ENCODE measurements around the gene KCNK4. TPM values are rescaled to one million over a fixed set of nuclear protein-coding genes. Genes with fewer than 3 reads are reported as not detected.

KCNK4 gene
- polyA plus RNA-seq, 1 donor from 2014 or later = 1.0 TPM

GRCh38 chr11:64284048-64284961, 6.8 kb upstream of the KCNK4 start, which contains the start of gene BAD:
BAD (minus strand) TSS chr11:64284665; CDS start chr11:64284368, 297 bp downstream.
- no peaks in the 10 kb centered on the region for H3K9me3 ChIP-seq (ENCODE audit: low read length)
- peak within 1 kb of the TSS; percentile 65 for H2AFZ ChIP-seq (ENCODE audit: low read depth, low read length)
- no peaks in the 10 kb centered on the region for H4K20me1 ChIP-seq (ENCODE audit: insufficient read depth)
- peaks cover 2% of the 10 kb centered on the region for H3K27me3 ChIP-seq (ENCODE audit: insufficient read depth, low read depth, low read length)
- H3K79me2 ChIP-seq (replicated peaks; ENCODE audit: insufficient read depth, low read length) = peaks cover 11% of the 10 kb centered on the region
- peak within 1 kb of the TSS; percentile 97 for H3K4me2 ChIP-seq (ENCODE audit: low read length)
- peak within 1 kb of the TSS; percentile 90 for H3K4me3 ChIP-seq (ENCODE audit: low read length)
- H3K9me2 ChIP-seq (ENCODE audit: insufficient read depth, low read length) = no peaks in the 10 kb centered on the region
- peak within 1 kb of the TSS; percentile 92 for H3K27ac ChIP-seq (ENCODE audit: low read length)
- H3K36me3 ChIP-seq (ENCODE audit: insufficient read depth, low read length) = no peaks in the 10 kb centered on the region
- no peaks in the 10 kb centered on the region for H3F3A ChIP-seq (ENCODE audit: insufficient read depth, low read length, poor library complexity, severe bottlenecking)
- TF ChIP-seq, protein P1, sequence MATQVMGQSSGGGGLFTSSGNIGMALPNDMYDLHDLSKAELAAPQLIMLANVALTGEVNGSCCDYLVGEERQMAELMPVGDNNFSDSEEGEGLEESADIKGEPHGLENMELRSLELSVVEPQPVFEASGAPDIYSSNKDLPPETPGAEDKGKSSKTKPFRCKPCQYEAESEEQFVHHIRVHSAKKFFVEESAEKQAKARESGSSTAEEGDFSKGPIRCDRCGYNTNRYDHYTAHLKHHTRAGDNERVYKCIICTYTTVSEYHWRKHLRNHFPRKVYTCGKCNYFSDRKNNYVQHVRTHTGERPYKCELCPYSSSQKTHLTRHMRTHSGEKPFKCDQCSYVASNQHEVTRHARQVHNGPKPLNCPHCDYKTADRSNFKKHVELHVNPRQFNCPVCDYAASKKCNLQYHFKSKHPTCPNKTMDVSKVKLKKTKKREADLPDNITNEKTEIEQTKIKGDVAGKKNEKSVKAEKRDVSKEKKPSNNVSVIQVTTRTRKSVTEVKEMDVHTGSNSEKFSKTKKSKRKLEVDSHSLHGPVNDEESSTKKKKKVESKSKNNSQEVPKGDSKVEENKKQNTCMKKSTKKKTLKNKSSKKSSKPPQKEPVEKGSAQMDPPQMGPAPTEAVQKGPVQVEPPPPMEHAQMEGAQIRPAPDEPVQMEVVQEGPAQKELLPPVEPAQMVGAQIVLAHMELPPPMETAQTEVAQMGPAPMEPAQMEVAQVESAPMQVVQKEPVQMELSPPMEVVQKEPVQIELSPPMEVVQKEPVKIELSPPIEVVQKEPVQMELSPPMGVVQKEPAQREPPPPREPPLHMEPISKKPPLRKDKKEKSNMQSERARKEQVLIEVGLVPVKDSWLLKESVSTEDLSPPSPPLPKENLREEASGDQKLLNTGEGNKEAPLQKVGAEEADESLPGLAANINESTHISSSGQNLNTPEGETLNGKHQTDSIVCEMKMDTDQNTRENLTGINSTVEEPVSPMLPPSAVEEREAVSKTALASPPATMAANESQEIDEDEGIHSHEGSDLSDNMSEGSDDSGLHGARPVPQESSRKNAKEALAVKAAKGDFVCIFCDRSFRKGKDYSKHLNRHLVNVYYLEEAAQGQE (IDR thresholded peaks at IDR 0.05; ENCODE audit: borderline replicate concordance) = peak; percentile 85
- TF ChIP-seq RAD21 (conservative IDR thresholded peaks at IDR 0.05) (no peak), TAF1 (IDR thresholded peaks at IDR 0.05; ENCODE audit: low read depth) (peak; percentile 83), EZH2 (IDR thresholded peaks at IDR 0.05; ENCODE audit: borderline replicate concordance, insufficient read depth, low read length, poor library complexity, severe bottlenecking) (no peak), POLR2AphosphoS5 (IDR thresholded peaks at IDR 0.05) (peak; percentile 64), SMC3 (conservative IDR thresholded peaks at IDR 0.05; ENCODE audit: poor library complexity) (no peak), MXI1 (conservative IDR thresholded peaks at IDR 0.05; ENCODE audit: poor library complexity, severe bottlenecking) (peak; percentile 55), EP300 (conservative IDR thresholded peaks at IDR 0.05; ENCODE audit: poor library complexity, severe bottlenecking) (no peak)
- TF ChIP-seq, protein P2, sequence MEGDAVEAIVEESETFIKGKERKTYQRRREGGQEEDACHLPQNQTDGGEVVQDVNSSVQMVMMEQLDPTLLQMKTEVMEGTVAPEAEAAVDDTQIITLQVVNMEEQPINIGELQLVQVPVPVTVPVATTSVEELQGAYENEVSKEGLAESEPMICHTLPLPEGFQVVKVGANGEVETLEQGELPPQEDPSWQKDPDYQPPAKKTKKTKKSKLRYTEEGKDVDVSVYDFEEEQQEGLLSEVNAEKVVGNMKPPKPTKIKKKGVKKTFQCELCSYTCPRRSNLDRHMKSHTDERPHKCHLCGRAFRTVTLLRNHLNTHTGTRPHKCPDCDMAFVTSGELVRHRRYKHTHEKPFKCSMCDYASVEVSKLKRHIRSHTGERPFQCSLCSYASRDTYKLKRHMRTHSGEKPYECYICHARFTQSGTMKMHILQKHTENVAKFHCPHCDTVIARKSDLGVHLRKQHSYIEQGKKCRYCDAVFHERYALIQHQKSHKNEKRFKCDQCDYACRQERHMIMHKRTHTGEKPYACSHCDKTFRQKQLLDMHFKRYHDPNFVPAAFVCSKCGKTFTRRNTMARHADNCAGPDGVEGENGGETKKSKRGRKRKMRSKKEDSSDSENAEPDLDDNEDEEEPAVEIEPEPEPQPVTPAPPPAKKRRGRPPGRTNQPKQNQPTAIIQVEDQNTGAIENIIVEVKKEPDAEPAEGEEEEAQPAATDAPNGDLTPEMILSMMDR (IDR thresholded peaks at IDR 0.05; ENCODE audit: poor library complexity, severe bottlenecking) = no peak
- H3K9ac ChIP-seq (ENCODE audit: low read length) = peak within 1 kb of the TSS; percentile 93

DNA sequence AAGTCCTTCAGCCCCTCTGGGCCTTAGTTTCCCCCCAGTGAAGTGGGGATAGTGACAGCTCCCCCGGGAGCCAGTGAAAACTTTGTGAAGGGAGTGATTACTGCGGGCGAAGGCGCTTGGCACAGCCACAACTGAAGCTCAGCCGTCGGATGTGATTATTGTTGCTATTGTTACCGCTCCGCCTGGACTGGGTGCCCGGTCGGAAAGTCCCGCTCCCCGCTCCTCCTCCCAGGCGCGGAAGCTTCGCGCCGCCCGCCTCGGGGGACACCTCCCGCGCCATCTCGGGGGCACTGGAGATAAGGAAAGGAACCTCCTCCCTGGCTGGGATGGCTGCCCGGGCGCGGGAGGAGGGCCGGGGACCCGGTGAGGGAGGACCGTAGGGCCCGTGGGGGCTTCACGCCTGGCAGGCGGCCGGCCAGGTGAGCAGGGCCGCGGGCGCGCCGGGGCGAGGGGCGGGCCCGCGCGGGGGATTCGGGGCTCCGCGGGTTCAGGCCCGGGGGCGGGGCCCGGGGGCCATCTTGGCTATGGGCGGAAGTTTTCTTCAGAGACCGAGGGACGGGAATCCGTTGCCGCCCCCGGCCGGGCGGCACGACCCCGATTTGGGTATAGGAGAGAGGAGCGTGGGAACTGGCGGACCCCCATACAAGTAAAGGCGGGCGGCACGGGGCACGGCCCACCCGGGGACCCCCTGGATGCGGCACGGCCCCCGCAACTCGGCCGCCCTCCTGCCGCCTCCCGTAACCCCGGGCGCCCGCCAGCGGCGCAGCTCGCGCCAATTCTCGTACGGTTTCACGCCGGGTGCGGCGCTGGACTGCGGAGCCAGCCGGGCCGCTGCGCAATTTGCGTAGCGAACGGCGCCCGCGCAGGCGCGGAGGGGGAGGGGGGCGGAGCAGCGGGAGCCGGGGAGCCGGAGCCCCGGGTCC, 5.9 kb upstream of the KCNK4 start, which contains the start of gene GPR137:
GPR137 (plus strand) TSS at position 887 of the 923 bp plus-strand sequence. CDS start 677 bp downstream, outside the sequence.
- Histone ChIP-seq H3K9me3 (ENCODE audit: low read length) (no peaks in the 10 kb centered on the region), H3K4me2 (ENCODE audit: low read length) (peak within 1 kb of the TSS; percentile 81), H3K9ac (ENCODE audit: low read length) (peak within 1 kb of the TSS; percentile 93), H3K36me3 (ENCODE audit: insufficient read depth, low read length) (no peaks in the 10 kb centered on the region), H3K9me2 (ENCODE audit: insufficient read depth, low read length) (no peaks in the 10 kb centered on the region), H3K27ac (ENCODE audit: low read length) (peak within 1 kb of the TSS; percentile 92), H3K27me3 (ENCODE audit: insufficient read depth, low read depth, low read length) (peaks cover 10% of the 10 kb centered on the region), H4K20me1 (ENCODE audit: insufficient read depth) (no peaks in the 10 kb centered on the region), H3F3A (ENCODE audit: insufficient read depth, low read length, poor library complexity, severe bottlenecking) (no peaks in the 10 kb centered on the region), H3K79me2 (replicated peaks; ENCODE audit: insufficient read depth, low read length) (peaks cover 11% of the 10 kb centered on the region), H2AFZ (ENCODE audit: low read depth, low read length) (peak within 1 kb of the TSS; percentile 65), H3K4me3 (ENCODE audit: low read length) (peak within 1 kb of the TSS; percentile 90)
- TF ChIP-seq, protein P1 (IDR thresholded peaks at IDR 0.05; ENCODE audit: borderline replicate concordance) = no peak
- TF ChIP-seq SMC3 (conservative IDR thresholded peaks at IDR 0.05; ENCODE audit: poor library complexity) (peak; percentile 27), EZH2 (IDR thresholded peaks at IDR 0.05; ENCODE audit: borderline replicate concordance, insufficient read depth, low read length, poor library complexity, severe bottlenecking) (no peak), POLR2AphosphoS5 (IDR thresholded peaks at IDR 0.05) (peak; percentile 48), EP300 (conservative IDR thresholded peaks at IDR 0.05; ENCODE audit: poor library complexity, severe bottlenecking) (no peak), TAF1 (IDR thresholded peaks at IDR 0.05; ENCODE audit: low read depth) (no peak), RAD21 (conservative IDR thresholded peaks at IDR 0.05) (no peak), MXI1 (conservative IDR thresholded peaks at IDR 0.05; ENCODE audit: poor library complexity, severe bottlenecking) (peak; percentile 25)
- TF ChIP-seq, protein P2 (IDR thresholded peaks at IDR 0.05; ENCODE audit: poor library complexity, severe bottlenecking) = no peak

Measured in neural cell (in vitro differentiated cells).